ENCODE data around the gene VAT1L.

GRCh38 chr16:77767211-77767610, 21.2 kb upstream of the VAT1L start:
- TF ChIP-seq GATA1 (IDR thresholded peaks at IDR 0.05; ENCODE audit: low read depth, low read length) (no peak), POLR2A (IDR thresholded peaks at IDR 0.05; ENCODE audit: low read length) (no peak)
